Measurements from ENCODE around the gene RAB30.
"Not testable (repeated sequence)": the region's sequence is repeated elsewhere in the genome, so short reads cannot be mapped to it uniquely, and the experiment has no call there.

Gene RAB30

GRCh38 chr11:83035070-83035854, 36.4 kb downstream of the RAB30 start:
- peak in 1 of 2 experiments; percentile 6 for DNase-seq

DNA sequence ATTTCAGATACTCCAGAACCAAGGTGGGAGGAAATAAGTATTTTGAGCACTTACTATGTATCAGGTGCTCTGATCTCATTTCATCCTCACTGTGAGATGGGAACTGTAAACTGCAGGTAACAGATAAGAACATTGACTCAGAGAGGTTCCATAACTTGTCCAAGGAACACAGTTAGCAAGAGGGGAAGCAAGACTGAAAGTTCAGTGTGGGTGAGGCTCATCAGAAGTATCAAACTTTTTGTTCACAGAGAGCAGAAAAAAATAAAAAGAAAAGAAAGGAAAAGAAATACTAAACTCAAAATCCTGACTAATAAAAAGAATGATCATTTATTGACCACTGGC, 37.1 kb downstream of the RAB30 start:
- no peak for DNase-seq

GRCh38 chr11:83033972-83034672, 37.6 kb downstream of the RAB30 start:
- no peak for DNase-seq

GRCh38 chr11:83033371-83033770, 38.3 kb downstream of the RAB30 start:
- DNase-seq, result no peak

DNA sequence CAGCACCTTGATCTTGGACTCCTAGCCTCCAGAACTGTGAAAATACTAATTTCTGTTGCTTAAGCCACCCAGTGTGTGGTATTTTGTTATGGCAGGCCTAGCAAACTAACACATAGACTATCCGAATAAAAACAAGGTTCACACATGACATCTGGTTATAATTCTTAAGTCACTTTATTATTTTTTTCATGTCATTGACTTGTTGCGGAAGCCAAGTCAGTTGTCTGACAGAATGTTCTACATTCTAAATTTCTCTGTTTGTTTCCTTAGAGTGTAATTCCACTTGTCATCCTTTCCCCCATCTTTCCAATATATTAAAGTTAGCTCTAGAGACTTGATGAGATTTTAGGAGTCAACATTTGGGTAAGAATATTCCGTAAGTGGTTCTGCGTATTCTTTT, 40.6 kb downstream of the RAB30 start:
- no peak for DNase-seq

GRCh38 chr11:83027794-83028193, 43.9 kb downstream of the RAB30 start:
- no peak for DNase-seq

GRCh38 chr11:83027289-83027688, 44.4 kb downstream of the RAB30 start:
- DNase-seq, result no peak

DNA sequence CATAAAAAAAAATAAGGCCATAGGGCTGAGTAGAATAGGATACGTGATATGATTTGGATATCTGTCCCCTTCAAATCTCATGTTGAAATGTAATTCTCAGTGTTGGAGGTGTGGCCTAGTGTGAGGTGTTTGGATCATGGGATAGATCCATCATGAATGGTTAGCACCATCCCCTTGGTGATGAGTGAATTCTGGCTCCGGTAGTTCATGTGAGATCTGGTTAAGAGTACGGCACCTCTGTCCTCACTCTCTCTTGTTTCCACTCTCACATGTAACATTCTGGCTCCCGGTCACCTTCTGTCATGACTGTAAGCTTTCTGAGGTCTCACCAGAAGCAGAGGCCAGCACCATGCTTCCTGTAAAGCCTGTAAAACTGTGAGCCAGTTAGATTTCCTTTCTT, 45.5 kb downstream of the RAB30 start:
- no peak for DNase-seq

DNA sequence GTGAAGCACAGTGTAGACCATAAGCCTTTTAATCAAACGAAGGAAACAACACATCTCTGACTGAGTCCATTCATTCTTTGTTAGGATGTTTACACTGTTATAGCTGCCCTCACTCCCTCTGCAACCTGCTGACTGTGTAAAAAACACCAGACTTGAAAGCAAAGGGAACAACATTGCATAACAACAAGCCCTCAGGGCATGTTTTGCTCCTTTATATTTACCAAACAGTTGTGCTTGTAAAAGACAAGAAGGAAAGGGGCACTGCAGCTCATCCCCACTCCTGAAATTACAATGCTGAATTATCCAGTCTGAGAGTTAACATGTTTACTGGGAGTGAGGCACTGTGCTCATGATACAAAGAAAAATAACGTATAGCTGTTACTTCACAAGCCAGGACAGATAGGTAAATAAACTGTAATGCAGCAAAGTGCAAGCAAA, 46.4 kb downstream of the RAB30 start:
- DNase-seq, result peak in 1 of 2 experiments; percentile 13

- DNase-seq, result no peak
Measured at GRCh38 chr11:83024270-83024854, 47.3 kb downstream of the RAB30 start.

DNA sequence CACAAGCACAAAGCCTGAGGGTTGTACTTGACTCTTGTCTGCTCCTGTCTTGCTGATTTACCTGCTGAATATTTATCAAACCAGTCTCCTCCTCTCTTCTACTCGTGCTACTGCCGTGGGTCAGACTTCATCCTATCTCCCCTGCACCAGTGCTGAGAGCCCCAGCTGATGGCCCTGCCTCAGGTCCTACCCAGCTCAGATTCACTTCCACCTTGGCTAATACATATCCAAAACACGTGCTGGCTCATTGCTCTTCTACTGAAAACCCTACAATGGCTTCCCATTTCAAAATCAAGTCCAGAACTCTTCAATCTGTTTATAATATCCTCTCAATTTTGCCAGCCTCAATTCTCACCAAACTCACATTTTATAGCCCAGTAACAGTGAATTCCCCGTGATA, 48.3 kb downstream of the RAB30 start:
- no peak for DNase-seq

GRCh38 chr11:83021780-83022125, 49.9 kb downstream of the RAB30 start:
- no peak for DNase-seq

DNA sequence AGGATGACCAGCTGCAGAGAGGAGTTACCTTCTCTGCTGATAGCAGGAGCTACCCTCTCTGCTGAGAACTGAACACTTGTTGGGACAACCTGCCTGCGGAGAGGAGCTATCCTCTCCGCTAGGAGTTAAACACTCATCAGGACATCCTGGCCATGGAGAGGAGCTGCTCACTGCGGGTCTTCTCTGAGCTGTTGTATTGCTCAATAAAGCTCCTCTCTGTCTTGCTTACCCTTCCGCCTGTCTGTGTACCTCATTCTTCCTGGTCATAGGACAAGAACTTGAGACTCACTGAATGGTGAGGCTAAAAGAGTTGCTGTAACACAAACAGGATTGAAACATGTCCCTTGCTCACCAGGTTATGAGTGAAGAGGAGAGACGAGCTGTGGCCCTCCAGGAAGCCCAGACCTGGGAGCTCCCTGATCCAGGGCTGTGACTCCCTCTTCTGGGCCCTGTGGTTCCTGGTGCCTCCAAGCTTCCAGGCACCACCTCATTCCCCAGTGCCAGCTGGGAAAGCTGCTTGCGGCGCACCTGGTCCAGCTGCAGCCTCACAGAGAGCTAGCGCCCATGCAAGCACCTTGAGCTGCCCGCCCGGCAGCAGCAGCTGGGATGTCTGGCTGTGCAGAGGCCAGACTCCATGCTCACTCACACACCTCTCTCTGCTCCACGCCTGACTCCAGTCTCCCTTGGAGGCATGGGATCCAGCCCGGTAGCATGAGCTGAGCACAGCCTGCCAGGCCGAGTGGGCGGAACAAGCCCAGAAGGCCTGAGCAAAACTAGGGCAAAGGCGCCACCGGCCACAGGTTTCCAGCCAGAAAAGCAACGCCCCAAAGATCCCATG, 50.5 kb downstream of the RAB30 start:
- no peak for DNase-seq

- DNase-seq, result no peak
Measured at GRCh38 chr11:83019888-83020579, 51.7 kb downstream of the RAB30 start.

GRCh38 chr11:83014951-83015350, 56.7 kb downstream of the RAB30 start:
- no peak for DNase-seq

DNA sequence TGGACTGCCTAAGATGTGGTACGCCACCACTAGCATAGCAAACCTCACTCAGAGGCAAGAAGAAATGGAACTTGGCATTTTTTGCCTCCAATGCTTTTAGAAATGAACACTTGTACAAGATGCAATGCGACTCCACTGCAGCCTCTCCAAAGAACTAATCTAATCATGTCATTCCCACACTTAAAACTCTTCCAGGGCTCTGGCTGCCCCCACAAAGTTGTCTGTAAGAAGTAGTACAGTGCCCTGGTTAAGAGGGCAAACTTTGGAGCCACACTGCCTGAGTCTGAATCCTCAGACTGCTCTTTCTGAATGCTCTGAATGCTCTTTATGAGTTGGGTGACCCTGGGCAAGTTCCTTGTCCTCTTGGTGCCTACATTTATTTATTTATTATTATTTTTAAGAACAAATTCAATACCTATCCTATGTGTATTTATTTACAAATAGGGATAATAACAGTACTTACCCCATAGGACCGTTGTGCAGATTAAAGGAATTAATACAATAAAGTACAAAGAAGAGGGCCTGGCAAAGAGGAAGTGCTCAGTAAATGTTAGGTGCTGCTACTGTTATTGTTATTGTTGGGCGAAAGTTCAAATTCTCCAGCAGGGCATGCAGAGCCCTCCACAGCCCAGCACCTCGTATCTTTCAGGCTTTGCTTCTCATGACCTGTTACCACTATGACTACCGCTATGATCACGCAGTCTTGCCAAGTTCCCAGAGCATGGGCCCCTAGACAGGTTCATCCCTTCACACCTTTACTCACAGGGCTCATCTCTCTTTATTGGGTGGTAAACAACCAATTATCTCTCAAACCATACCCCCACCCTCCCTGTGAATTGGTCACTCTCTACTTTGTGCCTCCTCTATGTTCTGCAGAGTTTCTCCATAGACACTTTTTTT, 59.3 kb downstream of the RAB30 start:
- no peak for DNase-seq

DNA sequence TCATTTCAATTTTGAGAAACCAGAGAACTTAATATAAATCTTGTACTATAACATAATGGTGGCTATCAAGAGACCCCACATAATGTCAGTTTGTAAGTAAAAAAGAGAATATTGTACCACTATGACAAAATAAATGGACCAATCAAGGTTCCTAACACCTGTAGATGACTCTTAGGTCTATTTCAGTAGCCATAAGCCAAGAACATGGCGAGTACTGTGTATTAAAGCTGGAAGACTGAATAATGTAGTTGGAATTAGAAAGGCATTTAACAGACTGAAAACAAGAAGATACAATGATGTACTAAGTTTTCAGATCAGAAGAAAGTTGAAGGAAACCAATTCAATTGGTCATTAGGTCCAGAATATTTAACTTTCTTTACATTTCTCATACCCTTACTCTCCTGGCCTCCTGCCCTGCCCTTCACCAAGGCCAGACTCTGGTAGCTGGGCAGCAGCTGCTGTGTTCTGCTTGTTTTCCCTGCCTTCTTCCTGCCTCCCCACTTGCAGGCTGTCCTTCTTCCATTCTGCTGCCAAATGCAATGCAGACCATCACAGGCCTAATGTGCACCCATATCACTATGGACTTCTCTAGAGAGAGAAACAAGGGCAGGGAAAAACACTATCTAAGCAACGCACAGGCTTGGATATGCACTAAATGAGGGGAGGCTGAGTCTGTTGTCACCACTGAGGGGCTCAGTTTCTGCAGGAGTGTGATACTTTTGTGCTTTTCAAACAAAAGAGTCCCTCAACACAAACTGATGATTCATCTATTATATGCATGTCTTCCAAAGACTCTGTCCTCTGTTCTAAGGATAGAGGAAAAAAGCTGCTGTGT, 60.1 kb downstream of the RAB30 start:
- no peak for DNase-seq

DNA sequence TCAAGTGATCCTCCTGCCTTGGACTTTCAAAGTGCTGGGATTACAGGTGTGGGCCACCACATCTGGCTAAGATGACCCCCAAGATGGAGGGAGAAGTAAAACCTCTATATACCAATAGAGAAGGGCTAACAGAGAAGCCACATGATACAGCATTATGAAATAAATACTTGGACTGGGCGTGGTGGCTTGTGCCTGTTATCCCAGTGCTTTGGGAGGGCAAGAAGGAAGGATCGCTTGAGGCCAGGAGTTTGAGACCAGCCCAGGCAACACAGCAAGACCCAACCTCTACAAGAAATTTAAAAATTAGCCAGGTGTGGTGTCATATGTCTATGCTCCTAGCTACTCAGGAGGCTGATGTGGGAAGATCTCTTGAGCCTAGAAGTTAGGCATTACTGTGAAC, 61.7 kb downstream of the RAB30 start:
- DNase-seq, result no peak

DNA sequence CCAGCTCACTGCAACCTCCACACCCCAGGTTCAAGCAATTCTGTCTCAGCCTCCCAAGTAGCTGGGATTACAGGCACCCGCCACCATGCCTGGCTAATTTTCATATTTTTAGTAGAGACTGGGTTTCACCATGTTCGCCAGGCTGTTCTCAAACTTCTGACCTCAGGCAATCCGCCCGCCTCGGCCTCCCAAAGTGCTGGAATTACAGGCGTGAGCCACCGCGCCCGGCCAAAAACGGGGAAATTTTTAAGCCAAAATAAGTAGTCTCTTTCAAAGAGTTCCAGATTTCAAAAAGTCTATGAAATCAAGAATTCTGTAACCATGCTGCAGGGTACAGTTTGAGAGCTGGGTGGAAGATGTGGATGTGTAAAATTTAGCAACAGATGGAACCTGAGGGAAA, 62.6 kb downstream of the RAB30 start:
- not testable (repeated sequence) for DNase-seq

GRCh38 chr11:83008581-83008923, 63.1 kb downstream of the RAB30 start:
- DNase-seq, result no peak

Data from NCI-H526 (cell line).